Forelimb muscle (tissue), 1 donor: ENCODE results near the gene MAPKAPK2. TPM values are rescaled to one million over a fixed set of nuclear protein-coding genes. Genes with fewer than 3 reads are reported as not detected.

ENCODE experiments used
- DNase-seq: peaks from one replicate; pipeline ENCODE4 v3.0.0-alpha.2; 2013; ENCODE audit warnings: low read depth
- polyA plus RNA-seq: library from polyadenylated mRNA; unstranded; fragments of 120-200 nt; gene quantifications from one replicate; pipeline ENCODE4 v1.2.1, GENCODE V29; 2013; ENCODE audit not compliant: insufficient read length

Gene MAPKAPK2
- polyA plus RNA-seq, 1 donor: 75.5 TPM

DNA sequence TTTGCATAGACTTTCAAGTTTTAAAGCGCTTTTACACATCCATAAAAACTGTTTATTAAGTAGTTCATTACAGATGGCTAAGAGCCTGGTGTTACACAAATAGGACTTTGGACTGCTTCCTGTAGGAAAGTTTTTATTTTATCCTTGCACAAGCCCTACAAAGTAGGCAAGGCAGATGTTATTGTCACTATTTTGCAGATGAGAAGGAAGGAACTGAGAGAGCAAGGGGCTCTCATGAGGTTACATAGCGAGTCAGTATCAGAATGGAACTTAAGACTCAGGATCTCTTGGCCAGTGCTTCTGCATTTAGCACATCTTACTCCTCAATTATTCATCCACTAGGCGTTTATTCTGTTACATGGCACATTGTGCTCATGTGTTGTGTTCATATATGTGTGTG lies 2.6 kb upstream of the MAPKAPK2 start:
- no peak for DNase-seq

DNA sequence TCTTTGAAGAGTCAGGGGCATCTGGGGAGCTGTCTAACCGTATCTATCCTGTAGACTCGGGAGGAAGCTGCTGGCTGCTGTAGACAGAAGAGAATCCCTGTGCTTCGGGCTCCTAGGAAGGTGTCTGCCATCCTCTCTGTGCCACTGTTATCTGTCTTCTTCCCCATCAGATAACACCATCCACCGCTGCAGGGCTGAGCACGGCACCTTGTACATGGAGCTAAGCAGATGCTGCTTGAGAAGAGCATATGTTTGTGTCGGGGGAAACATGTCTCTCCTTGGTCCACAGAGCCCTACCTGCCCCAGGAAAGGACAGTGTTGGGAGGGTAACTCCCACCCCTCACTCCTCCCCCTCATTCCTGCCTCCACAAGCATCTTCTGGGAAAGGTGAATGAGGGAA lies 1.4 kb upstream of the MAPKAPK2 start:
- DNase-seq: no peak

DNA sequence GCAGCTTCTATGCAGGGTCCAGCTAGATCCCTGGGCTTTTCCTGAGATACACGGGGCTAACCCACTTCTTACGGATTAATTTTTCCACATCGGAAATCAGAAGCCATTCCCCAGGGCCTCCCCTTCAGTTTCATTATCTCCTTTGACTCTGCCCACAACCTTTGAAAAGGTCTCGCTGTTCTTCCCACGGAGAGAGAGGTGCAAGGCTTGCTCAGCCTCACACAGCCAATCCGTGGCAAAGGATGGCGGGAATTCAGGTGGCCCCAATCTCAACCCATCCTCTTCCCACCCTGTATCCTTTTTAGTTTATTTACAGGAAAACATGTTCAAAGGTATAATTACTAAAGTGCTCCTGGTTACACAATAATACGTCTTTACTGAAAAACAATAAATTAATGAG lies 702 bp upstream of the MAPKAPK2 start:
- DNase-seq: no peak

DNA sequence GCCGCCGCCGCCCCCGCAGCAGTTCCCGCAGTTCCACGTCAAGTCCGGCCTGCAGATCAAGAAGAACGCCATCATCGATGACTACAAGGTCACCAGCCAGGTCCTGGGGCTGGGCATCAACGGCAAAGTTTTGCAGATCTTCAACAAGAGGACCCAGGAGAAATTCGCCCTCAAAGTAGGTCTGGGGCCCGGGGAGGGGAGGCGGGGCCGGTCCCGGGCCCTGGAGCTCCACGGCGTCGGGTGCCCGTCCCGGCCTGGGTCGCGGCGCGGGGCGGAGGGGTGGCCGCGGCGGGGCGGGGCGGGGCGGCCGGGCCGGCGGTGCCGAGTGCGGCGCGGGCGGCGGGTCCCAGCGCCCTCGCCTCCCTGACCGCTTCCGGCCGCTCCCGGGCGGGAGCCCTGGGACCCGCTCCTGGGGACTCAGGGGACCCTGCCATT lies 646 bp downstream of the MAPKAPK2 start:
- DNase-seq: no peak

DNA sequence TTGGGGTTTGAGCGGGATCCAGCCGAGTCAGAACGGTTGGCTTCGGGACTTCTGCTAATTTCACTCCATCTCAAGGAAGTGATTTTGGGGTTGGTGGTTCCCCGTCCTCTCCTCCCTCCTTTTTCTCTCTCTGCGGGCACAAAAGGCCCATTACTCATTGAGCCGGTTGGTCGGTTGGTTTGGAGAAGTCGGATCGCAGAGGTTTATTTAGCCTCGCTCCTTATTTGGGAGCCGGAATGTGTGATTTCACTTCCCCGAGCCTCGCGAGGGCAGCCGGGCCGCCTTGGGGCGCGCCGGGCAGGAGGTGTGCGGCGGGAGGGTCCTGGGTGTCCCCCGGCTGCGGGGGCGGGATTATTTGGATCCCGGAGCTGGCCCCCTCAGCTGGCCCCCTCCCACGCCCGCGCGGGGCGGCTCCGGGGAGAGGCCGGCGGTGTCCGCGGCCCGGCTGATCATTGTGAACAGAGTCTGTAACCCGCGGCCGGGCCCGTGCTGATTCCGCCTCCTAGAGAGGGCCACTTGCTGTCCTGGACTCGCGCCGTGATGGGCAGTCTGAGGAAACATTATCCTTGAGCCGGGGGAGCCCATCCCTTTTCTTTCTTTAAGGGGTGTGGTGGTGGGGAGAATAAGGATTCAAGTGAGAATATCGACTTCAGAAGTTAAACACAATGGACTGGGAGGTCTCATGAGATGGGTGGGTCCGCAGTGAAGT lies 1.2 kb downstream of the MAPKAPK2 start:
- DNase-seq: no peak

DNA sequence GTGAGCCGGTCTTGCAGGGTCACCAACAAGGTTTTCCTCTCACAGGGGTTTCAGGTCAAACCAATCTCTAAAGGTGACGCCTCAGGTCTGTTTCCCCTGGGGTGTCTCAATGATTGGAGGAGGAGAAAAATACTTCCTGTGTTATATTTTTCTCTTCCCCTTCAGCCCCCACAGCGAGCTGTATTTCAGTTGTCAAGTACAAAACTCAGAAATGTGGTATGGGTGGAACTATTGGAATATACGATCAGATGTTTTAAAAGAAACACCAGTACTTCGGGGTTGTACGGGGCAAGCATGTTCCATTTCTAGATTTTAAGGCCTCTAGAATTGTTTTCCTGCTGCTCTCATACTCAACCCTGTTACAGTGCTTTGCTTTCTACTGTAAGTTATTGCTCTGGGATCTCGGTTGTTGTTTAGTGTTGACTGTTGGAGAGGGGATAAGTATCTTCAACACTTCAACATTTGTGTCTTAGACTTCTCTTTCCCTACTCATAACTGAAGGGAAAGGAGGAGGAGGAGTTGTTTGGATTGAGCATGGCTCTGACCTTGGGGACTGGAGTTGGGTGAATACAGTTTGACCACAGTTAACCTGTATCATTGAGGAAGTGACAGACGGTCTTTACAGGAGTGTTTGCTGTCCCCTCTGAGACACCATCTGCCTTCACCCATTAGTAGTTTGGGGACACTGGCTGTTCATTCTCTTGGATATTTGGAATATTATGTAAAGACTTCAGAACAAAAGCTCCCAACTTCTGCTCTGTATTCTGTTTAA lies 2.0 kb downstream of the MAPKAPK2 start:
- no peak for DNase-seq

DNA sequence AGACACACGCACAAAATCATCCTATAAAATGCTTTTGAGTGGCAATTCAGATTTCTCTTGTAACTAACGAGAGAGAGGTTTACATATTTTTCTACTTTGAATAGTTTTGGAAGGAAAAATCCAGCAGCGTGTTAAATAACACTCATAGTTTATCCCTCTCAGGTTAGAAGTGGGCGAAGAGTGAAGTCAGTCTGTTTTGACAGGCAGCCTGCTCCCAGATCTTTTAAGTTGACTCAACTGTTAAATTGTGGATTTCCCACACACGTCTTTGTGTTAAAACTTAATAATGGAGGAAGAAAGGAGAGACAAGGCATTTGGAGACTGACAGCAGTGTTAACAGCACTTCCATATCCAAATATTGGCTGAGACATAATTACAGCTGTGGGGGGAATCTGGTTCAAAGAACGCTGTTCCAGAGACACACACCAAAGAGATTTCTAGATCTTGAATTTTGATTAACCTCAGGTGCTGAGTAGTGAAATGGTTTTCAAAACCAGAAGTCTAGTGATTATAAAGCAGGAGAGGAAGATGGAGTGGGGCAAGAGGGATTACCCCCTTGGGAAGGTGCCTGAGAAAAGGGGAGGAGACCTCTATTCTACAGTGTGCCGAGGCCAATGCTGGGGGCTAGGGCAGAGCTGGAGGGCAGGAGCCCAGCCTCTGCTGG lies 2.7 kb downstream of the MAPKAPK2 start:
- no peak for DNase-seq

DNA sequence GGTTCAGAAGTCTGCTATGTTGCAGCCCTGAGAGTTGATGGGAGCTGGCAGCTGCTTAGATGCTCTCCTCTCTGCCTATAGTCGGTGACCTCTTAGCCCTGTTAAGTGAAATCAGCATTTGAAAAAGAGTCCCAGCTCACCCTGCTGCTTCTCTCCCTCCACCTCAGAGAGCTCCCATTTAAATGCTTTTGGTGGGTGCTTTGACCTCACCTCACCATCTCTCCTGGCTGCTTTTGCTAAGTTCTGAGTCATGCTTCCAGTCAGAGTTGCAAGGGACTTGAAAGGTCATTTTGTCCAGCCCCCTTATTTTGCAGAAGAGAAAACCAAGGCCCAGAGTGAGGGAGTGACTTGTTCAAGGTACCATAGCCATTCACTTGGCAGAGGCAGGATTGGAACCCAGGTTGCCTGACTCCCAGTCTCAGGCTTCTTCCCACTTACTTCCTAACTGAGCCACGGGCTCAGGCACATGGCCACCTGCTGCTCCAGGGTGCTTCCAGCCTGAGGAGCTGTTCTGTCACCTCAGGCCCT lies 3.3 kb downstream of the MAPKAPK2 start:
- no peak for DNase-seq

DNA sequence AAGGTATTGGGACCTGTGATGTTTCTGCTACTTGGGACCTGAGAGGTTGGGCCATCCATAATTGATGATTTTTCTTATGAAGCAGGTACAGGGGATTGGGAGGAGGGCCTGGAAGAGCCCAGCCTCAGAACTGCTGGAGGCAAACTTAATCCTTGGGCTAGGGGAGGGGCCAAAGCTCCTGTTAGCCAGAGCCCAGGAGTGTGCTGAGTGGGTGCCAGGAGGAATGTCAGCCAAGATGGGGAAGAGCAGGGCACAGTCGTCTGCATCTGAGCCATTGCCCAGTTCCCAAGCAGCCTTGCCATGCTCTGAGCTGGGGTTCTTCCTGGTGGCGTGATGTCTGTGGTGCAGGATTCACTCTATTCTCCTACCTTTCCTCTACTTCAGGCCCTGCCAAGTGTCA lies 5.8 kb downstream of the MAPKAPK2 start:
- DNase-seq: no peak

DNA sequence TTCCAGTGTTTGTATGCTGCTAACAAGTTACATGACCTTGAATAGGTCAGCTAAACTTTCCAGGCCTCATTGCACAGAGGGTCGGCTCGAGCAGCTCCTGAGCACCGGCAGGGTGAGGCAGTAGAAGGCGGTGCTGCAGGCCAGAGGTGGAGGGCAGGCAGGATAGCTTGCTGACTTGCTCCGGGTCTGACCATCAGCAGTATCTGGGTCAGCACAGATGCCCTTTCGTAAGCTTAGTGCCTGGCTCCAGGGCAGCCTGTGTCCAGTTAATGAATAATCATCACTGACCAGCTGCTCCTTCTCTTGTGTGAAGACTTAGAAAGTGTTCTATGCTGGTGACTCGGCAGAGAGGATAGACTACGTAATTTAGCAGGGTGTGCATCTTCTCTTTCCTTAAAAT lies 6.9 kb downstream of the MAPKAPK2 start:
- DNase-seq: no peak

DNA sequence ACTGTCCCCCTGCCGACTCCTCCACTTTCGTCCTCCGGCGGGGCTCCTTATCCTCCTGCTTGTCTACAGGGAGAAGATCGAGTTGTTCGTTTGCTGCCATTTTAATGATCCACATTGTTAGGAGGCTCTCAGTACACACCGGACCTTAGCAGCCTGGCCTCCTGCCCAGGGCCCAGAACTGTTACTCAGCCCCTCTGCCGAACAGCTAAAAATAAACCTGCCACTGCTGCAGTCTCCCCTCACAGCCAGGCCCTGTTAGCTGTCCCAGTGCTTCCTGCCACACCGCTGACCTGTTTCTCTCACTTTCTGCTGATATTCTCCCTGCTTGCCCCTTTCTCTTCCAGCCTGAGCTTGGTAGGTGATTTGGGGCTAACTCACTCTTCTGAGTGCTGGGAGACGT lies 8.3 kb downstream of the MAPKAPK2 start:
- no peak for DNase-seq

DNA sequence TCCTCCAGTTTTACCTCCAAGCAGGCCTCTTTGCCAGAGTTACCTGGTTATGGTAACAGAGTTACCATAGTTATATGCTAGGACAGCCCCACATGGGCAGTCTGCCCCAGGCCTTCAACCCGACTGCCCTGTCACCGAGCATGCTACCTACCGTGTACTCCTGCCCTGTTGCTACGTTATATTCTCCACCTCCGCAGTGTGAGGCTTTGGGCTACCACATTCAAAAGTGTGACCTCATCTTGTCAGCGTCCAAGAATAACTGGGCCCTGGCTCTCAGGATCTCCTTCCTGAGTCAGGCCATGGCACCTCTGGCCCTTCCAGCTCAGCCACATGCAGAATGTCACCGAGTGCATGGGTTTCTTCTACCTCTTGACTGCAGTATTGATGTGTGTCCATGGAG lies 8.9 kb downstream of the MAPKAPK2 start:
- no peak for DNase-seq

DNA sequence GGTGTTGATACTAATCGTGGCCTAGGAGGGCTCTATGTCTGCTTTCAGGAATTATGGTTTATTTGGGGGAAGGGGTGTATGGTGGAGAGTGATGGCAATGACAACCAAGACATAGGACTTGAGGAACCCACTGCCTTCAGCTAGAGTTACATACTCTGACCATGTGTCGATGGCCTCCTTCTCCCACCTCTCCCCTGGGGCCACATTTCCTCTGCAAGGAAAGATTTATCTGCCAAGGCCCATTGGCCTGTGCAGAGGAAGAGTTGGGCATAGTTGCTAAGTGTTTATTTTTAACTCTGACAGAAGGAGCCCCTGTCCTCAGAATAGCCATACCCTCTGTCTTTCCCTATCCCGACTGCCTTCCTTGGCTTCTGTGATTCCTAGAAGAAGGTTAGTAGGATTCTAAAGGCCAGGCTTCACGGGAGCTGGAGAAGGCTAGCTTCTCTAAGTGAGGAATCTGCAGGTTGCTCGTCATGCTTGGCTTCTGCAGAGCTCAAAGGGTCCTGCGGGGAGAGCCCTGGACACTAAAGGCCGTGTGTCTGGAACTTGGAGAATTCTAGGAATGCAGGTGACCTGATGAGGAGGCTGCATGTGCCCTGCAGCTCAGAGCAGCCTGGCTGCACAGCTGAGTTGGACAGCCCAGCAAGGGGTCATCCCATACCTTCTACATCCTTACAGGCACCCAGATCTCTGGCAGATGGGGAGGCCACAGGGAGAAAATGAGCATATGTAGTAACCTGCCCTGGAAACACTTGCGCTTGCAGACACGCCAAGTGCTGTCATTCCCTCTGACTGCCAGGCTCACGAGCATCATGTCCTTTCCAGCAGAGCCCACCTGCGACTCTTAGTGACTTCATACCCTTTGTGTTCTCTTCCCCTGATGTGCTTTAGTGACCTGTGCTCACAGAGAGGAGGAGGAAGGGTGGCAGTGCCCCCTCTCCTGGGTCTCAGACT lies 9.7 kb downstream of the MAPKAPK2 start:
- no peak for DNase-seq

DNA sequence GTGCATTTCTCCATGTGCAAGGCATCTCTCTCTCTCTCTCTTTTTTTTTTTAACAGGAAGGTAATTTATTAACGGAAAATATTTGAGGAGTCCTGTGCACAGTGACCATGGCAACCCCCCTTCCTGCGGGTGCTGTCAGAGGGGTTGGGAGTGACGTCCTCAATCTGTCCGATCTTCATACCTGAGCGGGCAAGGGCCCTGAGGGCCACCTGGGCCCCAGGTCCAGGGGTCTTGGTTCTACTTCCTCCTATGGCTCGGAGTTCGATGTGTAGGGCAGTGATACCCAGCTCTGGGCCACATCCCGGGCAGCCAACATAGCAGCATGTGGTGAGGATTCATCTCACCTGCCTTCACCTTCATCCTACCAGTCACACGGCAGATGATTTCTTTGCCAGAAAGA lies 11.0 kb downstream of the MAPKAPK2 start:
- DNase-seq: no peak

DNA sequence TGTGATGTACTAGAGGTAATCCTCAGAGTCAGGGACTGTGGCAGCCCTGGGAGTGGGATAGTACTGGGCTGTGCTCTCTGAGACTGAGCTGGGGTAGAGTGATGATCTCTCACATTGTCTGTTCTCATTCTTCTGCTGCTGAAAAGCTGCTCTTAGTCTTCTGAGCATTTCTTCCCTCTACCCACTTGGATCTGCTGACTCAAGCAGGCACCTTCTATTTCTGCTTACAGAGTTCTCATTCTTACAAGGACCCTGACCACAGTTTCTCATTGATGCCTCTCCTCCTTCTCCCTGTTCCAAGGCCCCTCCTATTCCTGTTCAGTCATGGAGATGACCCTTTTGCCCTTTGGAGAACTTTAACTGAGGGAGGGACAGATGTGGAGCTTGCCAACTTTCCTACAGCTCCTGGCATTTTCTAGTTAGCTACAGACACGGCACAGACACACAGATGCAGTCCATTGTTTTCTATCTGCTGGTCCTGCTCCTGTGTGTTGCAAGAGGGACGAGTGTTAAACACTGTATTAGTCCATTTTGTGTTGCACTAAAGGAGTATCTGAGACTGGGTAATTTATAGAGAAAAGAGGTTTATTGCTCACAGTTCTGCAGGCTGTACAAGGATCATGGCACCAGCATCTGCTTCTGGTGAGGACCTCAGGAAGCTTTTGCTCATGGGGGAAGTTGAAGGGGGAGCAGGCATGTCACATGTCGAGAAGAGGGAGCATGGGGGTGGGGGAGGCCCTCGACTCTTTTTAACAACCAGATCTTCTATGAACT lies 12.3 kb downstream of the MAPKAPK2 start:
- DNase-seq: no peak

DNA sequence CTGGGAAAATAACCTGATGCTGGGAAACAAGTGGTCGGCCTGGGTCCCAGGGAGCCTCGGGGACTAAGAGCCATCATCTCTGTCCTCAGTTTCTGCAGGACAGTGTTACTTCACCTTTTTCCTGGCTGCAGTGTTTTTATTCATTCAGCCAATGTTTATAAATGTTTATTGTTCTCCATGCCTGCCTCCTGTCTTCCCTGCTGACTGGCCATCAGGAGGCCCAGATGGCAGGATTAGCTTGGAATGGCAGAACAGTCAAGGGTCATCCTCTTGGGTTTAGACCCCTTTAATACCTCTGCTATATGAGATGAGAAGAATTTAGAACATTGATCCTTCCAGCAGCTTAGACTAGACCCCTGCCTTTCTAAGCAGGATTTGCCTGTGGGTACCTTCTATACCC lies 13.3 kb downstream of the MAPKAPK2 start:
- no peak for DNase-seq

DNA sequence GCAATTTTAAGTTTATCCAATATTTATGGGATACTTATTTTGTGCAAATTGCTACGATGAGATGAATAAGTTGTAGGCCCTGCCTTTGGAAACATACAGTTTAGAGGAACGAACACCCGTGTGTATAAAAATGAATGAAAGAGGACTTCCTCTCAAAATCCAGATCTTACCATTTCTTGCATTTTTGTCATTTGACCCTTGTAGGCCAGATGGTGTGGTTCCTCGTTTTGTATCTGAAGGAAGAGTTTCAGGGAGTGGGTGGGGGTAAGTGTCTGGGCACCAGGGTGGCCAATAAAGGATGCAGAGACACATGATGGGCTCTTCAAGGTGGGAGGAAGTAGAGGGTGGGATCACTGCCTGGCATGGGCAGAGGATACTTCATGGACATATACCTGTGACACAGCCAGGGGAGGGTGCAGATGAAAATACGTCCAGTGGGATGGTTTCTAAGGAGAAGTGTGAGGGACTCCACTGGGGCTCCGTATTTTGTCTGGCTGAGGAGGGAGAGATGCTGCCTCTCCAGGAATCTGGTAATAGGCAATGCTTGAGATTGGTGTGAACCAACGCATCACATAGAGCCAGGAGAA lies 14.4 kb downstream of the MAPKAPK2 start:
- no peak for DNase-seq

DNA sequence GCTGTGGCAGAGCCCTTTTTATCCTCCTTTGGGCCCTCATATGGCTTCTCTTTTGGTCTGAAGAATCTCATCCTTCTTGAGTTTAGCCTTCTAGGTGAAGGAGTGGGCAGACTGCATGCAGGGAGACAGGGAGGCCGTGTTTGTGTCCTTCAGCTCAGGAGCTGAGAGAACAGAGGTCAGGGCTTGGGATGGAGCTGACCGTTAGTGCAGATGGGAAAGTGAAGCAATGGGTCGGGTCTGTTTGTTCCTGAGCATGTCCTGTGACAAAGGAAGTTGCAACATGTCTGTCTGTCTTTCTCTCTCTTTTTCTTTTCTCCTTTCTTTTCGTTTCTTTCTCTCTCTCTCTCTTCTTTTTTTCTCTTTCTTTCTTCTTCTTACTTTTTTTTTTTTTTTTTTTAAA lies 14.9 kb downstream of the MAPKAPK2 start:
- DNase-seq: no peak

DNA sequence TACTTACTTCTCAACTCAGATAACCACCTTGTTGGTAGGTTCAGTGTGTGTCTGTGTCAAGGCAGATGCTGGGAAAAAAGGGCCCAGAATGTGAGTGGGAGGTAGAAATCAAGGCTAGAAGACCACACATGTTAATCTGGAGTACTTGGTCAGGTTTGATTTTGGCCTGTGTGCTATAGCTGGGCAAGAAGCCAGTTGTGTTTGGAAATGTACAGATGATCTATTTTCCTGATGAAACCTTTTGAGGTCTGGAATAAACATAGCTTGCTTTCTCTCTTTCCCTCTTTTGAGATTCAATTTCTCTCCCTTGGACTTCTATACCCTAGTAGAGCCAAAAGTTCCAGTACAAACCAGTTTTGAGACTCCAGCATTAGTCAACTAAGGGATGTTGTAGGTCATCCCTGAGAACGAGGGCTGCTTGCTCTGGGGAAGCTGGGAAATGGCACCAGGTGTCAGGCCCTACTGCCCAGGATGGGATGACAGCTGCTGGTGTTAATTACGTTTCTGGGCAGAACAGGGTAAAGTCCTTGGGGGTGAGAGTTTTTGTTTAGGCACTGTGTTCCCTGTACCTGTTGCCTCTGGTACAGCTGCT lies 15.8 kb downstream of the MAPKAPK2 start:
- peak; percentile 54 for DNase-seq

DNA sequence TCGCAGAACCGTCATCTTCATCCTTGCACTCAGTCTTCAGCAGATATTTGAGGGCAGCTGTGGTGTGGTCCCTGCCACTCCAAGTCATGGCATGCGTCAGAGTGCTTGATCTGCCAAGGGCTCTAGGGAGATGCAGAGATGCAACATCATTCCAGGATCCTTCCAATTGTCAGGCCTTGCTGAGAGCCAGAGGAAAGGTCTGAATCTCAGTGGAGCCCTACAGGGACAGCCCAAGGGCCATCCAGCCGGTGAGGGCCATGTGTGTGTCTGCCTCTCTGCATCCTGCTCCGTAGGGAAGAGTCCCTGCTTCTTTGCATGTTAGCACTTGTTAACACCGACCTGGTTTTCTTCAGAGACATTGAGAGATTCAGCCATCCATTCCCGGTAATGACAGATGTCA lies 17.6 kb downstream of the MAPKAPK2 start:
- DNase-seq: no peak
